ENCODE data around the gene ZDBF2.
"Not testable (repeated sequence)": the region's sequence is repeated elsewhere in the genome, so short reads cannot be mapped to it uniquely, and the experiment has no call there.

ZDBF2 gene
- total RNA-seq = 0.55 to 2.8 (median 1.4) reads per million in 18 experiments

- DNase-seq = peak in 1 of 2 donors; percentile 32
Observed at GRCh38 chr2:206274434-206275311, at the start of gene ZDBF2. Gene ZDBF2, plus strand, starts transcription at chr2:206274663. Its CDS starts 7,187 bp downstream, at chr2:206281850.

GRCh38 chr2:206225435-206226232, 48.8 kb upstream of the ZDBF2 start:
- no peak for DNase-seq

- not testable (repeated sequence) for DNase-seq
Observed at GRCh38 chr2:206228636-206229035, 45.8 kb upstream of the ZDBF2 start.

GRCh38 chr2:206229642-206230041, 44.8 kb upstream of the ZDBF2 start:
- DNase-seq = no peak

GRCh38 chr2:206230060-206230762, 44.3 kb upstream of the ZDBF2 start:
- DNase-seq = no peak

GRCh38 chr2:206231669-206232286, 42.7 kb upstream of the ZDBF2 start:
- no peak for DNase-seq

- DNase-seq = no peak
Observed at GRCh38 chr2:206232287-206233035, 42.0 kb upstream of the ZDBF2 start.

GRCh38 chr2:206239157-206239556, 35.3 kb upstream of the ZDBF2 start:
- DNase-seq = no peak

GRCh38 chr2:206240327-206240726, 34.1 kb upstream of the ZDBF2 start:
- no peak for DNase-seq

GRCh38 chr2:206241736-206242135, 32.7 kb upstream of the ZDBF2 start:
- no peak for DNase-seq

GRCh38 chr2:206245265-206245672, 29.2 kb upstream of the ZDBF2 start:
- peak in 1 of 2 donors; percentile 9 for DNase-seq

GRCh38 chr2:206250041-206250897, 24.2 kb upstream of the ZDBF2 start:
- no peak for DNase-seq

- DNase-seq = no peak
Observed at GRCh38 chr2:206253125-206253776, 21.2 kb upstream of the ZDBF2 start.

GRCh38 chr2:206253777-206254166, 20.7 kb upstream of the ZDBF2 start:
- no peak for DNase-seq

GRCh38 chr2:206255003-206255402, 19.5 kb upstream of the ZDBF2 start:
- DNase-seq = no peak

GRCh38 chr2:206256706-206257205, 17.7 kb upstream of the ZDBF2 start:
- no peak for DNase-seq

GRCh38 chr2:206257350-206257749, 17.1 kb upstream of the ZDBF2 start:
- DNase-seq = no peak

- DNase-seq = no peak
Observed at GRCh38 chr2:206257861-206258260, 16.6 kb upstream of the ZDBF2 start.

GRCh38 chr2:206258615-206259014, 15.8 kb upstream of the ZDBF2 start:
- DNase-seq = not testable (repeated sequence)

Data from inflammatory macrophage (primary cell).